ENCODE data around the gene DNASE1L3. TPM values are rescaled to one million over a fixed set of nuclear protein-coding genes. Genes with fewer than 3 reads are reported as not detected.

Gene DNASE1L3
- total and polyA plus RNA-seq, 2 of the 13 experiments (the other 11 are each of a cell fraction or from before 2014, with no cell fraction given): 0.86 to 1.7 TPM

- TF ChIP-seq ZNF644 (CRISPR knock-in tag; IDR thresholded peaks at IDR 0.05; ENCODE audit: low read depth): peak; percentile 90
- no peak for TF ChIP-seq ZNF138 (CRISPR knock-in tag; IDR thresholded peaks at IDR 0.05; ENCODE audit: low read depth)
- TF ChIP-seq CEBPB (IDR thresholded peaks at IDR 0.05; ENCODE audit: borderline replicate concordance, low read depth, low read length): peak; percentile 91
- TF ChIP-seq ARID3A (IDR thresholded peaks at IDR 0.05; ENCODE audit: low read depth, low read length): 0 out of 2 replicates have a peak, but pooled peaks have one; percentile 43
- TF ChIP-seq ZFP36L1 (CRISPR knock-in tag; IDR thresholded peaks at IDR 0.05): no peak
- no peak for TF ChIP-seq TAF1 (CRISPR knock-in tag; IDR thresholded peaks at IDR 0.05)
- no peak for TF ChIP-seq ZNF318 (CRISPR knock-in tag; IDR thresholded peaks at IDR 0.05)
- TF ChIP-seq ZXDC (CRISPR knock-in tag; IDR thresholded peaks at IDR 0.05): 0 out of 2 replicates have a peak, but pooled peaks have one; percentile 12
- peak; percentile 20; the same call in 1 of the 2 replicates for TF ChIP-seq EHMT2 (IDR thresholded peaks at IDR 0.05; ENCODE audit: borderline replicate concordance, low read depth, low read length)
- no peak for TF ChIP-seq GABPA (IDR thresholded peaks at IDR 0.05; ENCODE audit: low read depth, low read length)
- TF ChIP-seq GABPA (CRISPR knock-in tag; IDR thresholded peaks at IDR 0.05; ENCODE audit: low read depth): peak; percentile 28
- TF ChIP-seq IRX3 (CRISPR knock-in tag; IDR thresholded peaks at IDR 0.05; ENCODE audit: borderline replicate concordance, low read depth): no peak
- TF ChIP-seq ZBTB8A (CRISPR knock-in tag; IDR thresholded peaks at IDR 0.05; ENCODE audit: borderline replicate concordance, low read depth): no peak
Measured at GRCh38 chr3:58191361-58191991, 19.3 kb downstream of the DNASE1L3 start (continued).
